HEK293T (cell line): ENCODE data around the gene LINGO4.

Experiments used
- CTCF ChIA-PET: fragments of 350-600 bp; formaldehyde crosslinking; extraction: SDS; loops from one replicate; lab custom pipeline; 2021; ENCODE audit warnings: antibody characterized with exemption, inconsistent platforms; lab: Yijun Ruan, JAX
- POLR2A ChIA-PET: fragments of 350-600 bp; formaldehyde crosslinking; extraction: SDS; loops from one replicate; lab custom pipeline; 2020; ENCODE audit warnings: antibody characterized with exemption, inconsistent platforms; lab: Yijun Ruan, JAX
- DNase-seq: peaks from one replicate; pipeline ENCODE4 v3.0.0; 2012; ENCODE audit warnings: mixed read lengths; ENCODE audit errors: extremely low spot score
- ARNT ChIP-seq: fragments of 450-650 bp; IDR thresholded peaks from 2 replicates; pipeline ENCODE4 v1.6.1; 2017; ENCODE audit warnings: mild to moderate bottlenecking
- BHLHE40 ChIP-seq: fragments of 450-650 bp; IDR thresholded peaks from 2 replicates; pipeline ENCODE4 v1.6.1; 2016; ENCODE audit warnings: mild to moderate bottlenecking, moderate library complexity, borderline replicate concordance
- CTBP1 ChIP-seq: fragments of 450-650 bp; IDR thresholded peaks from 2 replicates; pipeline ENCODE4 v1.6.1; 2016; ENCODE audit warnings: borderline replicate concordance
- ELF4 ChIP-seq: fragments of 450-650 bp; IDR thresholded peaks from 2 replicates; pipeline ENCODE4 v1.6.1; 2017; ENCODE audit warnings: antibody characterized with exemption
- FOXA1 ChIP-seq: fragments of 450-650 bp; IDR thresholded peaks from 2 replicates; pipeline ENCODE4 v1.6.1; 2016; ENCODE audit warnings: mild to moderate bottlenecking
- FOXK2 ChIP-seq: fragments of 450-650 bp; IDR thresholded peaks from 2 replicates; pipeline ENCODE4 v1.6.1; 2016; ENCODE audit warnings: mild to moderate bottlenecking
- FOXM1 ChIP-seq: fragments of 450-650 bp; IDR thresholded peaks from 2 replicates; pipeline ENCODE4 v1.6.1; 2017; ENCODE audit warnings: mild to moderate bottlenecking, borderline replicate concordance
- HDGF ChIP-seq: fragments of 450-650 bp; IDR thresholded peaks from 2 replicates; pipeline ENCODE4 v1.6.1; 2017; ENCODE audit warnings: antibody characterized with exemption, borderline replicate concordance
- L3MBTL2 ChIP-seq: fragments of 450-650 bp; conservative IDR thresholded peaks from 2 replicates; pipeline ENCODE4 v1.6.1; 2016; ENCODE audit warnings: mild to moderate bottlenecking
- LEF1 ChIP-seq: fragments of 450-650 bp; IDR thresholded peaks from 2 replicates; pipeline ENCODE4 v1.6.1; 2017; ENCODE audit warnings: mild to moderate bottlenecking, borderline replicate concordance
- NFRKB ChIP-seq: fragments of 450-650 bp; IDR thresholded peaks from 2 replicates; pipeline ENCODE4 v1.6.1; 2016; ENCODE audit warnings: mild to moderate bottlenecking, moderate library complexity
- PKNOX1 ChIP-seq: fragments of 450-650 bp; IDR thresholded peaks from 2 replicates; pipeline ENCODE4 v1.6.1; 2016
- SP1 ChIP-seq: fragments of 450-650 bp; IDR thresholded peaks from 2 replicates; pipeline ENCODE4 v1.6.1; 2017
- SUZ12 ChIP-seq: fragments of 450-650 bp; IDR thresholded peaks from 2 replicates; pipeline ENCODE4 v1.6.1; 2016; ENCODE audit warnings: mild to moderate bottlenecking
- TARDBP ChIP-seq: fragments of 450-650 bp; IDR thresholded peaks from 2 replicates; pipeline ENCODE4 v1.6.1; 2016
- ZNF384 ChIP-seq: fragments of 450-650 bp; IDR thresholded peaks from 2 replicates; pipeline ENCODE4 v1.6.1; 2016

The LINGO4 gene

GRCh38 chr1:151825751-151826660 lies 20.8 kb upstream of the LINGO4 start:
- CTCF ChIA-PET = no interaction called here
- POLR2A ChIA-PET = no interaction called here
- no peak for DNase-seq
- TF ChIP-seq L3MBTL2 (no peak), PKNOX1 (peak; percentile 81)

GRCh38 chr1:151825204-151825603 lies 20.0 kb upstream of the LINGO4 start:
- TF ChIP-seq ELF4 (no peak), NFRKB (no peak), FOXK2 (no peak), ARNT (no peak), L3MBTL2 (no peak), BHLHE40 (no peak), SUZ12 (no peak), SP1 (no peak), FOXA1 (no peak), TARDBP (no peak), HDGF (no peak), FOXM1 (no peak), PKNOX1 (no peak)
- CTCF ChIA-PET = no interaction called here
- POLR2A ChIA-PET = no interaction called here
- no peak for DNase-seq

GRCh38 chr1:151823175-151823574 lies 18.0 kb upstream of the LINGO4 start:
- CTCF ChIA-PET = interaction anchor here (0.7 to 0.9 kb wide), 2 partner anchors 10 to 33 kb away, joined by 3 to 4 read pairs; partner anchors contain the start of gene TDRKH
- no peak for DNase-seq
- POLR2A ChIA-PET = interaction anchor here (1.2 kb wide), 1 partner anchor 60 kb away, joined by 3 read pairs; the partner anchor contains the start of gene MRPL9
- no peak for TF ChIP-seq FOXK2
- no peak for TF ChIP-seq FOXM1
- TF ChIP-seq SP1 = no peak
- no peak for TF ChIP-seq LEF1
- TF ChIP-seq ELF4 = no peak
- no peak for TF ChIP-seq SUZ12
- TF ChIP-seq L3MBTL2 = no peak
- TF ChIP-seq HDGF = no peak
- no peak for TF ChIP-seq PKNOX1
- TF ChIP-seq NFRKB = no peak
- TF ChIP-seq BHLHE40 = no peak
- TF ChIP-seq ARNT = no peak
- no peak for TF ChIP-seq TARDBP
- TF ChIP-seq FOXA1 = no peak
- no peak for TF ChIP-seq CTBP1
- TF ChIP-seq ZNF384 = no peak

- no peak for DNase-seq
- POLR2A ChIA-PET = interaction anchor here (1.2 kb wide), 1 partner anchor 59 kb away, joined by 3 read pairs; the partner anchor contains the start of gene MRPL9
- CTCF ChIA-PET = no interaction called here
- TF ChIP-seq FOXK2 (no peak), PKNOX1 (no peak), ZNF384 (no peak), SUZ12 (no peak), BHLHE40 (no peak), TARDBP (no peak), LEF1 (no peak), NFRKB (no peak)
Observed at GRCh38 chr1:151822404-151822803, 17.2 kb upstream of the LINGO4 start.

GRCh38 chr1:151820940-151821339 lies 15.7 kb upstream of the LINGO4 start:
- DNase-seq = no peak
- CTCF ChIA-PET = interaction anchor here (1.0 to 1.1 kb wide), 2 partner anchors 21 to 227 kb away, joined by 3 read pairs; no protein-coding TSS in a partner anchor

More at GRCh38 chr1:151820940-151821339, 15.7 kb upstream of the LINGO4 start:
- no peak for TF ChIP-seq PKNOX1
- POLR2A ChIA-PET = interaction anchor here (0.6 to 1.2 kb wide), 3 partner anchors 9 to 58 kb away, joined by 3 to 6 read pairs (median 3); partner anchors contain the start of gene MRPL9
